Stimulated activated naive CD8-positive, alpha-beta T cell treated with anti-CD3 and anti-CD28 coated beads, Interleukin-15, amount 100 ng/mL, for 72 hours (primary cell): ENCODE measurements around the gene LRP10.

Experiments used
- ATAC-seq: fragments of 150-1000 bp; cut with Tn5 transposase; 2 replicates; pipeline ENCODE4 v1.10.0; 2021; ENCODE audit warnings: mild to moderate bottlenecking, moderate library complexity
- DNase-seq, 2 donors: peaks; one replicate each; pipeline ENCODE4 v3.0.0; 2021 to 2022
- H3K27ac Mint-ChIP-seq, 2 donors: one replicate each; pipeline ENCODE4 v1.8.0; 2022; ENCODE audit warnings: mild to moderate bottlenecking in 2 of 2, mixed read lengths in 2 of 2, moderate library complexity in 2 of 2
- H3K27me3 Mint-ChIP-seq: one replicate; pipeline ENCODE4 v1.8.0; 2022; ENCODE audit warnings: mixed read lengths
- H3K4me1 Mint-ChIP-seq: one replicate; pipeline ENCODE4 v1.8.0; 2022; ENCODE audit warnings: mild to moderate bottlenecking, mixed read lengths
- H3K4me3 Mint-ChIP-seq, 2 donors: one replicate each; pipeline ENCODE4 v1.8.0; 2022; ENCODE audit warnings: mild to moderate bottlenecking in 2 of 2, mixed read lengths in 2 of 2, moderate library complexity in 1 of 2
- H3K9me3 Mint-ChIP-seq, 2 donors: one replicate each; pipeline ENCODE4 v1.8.0; 2022; ENCODE audit warnings: mixed read lengths in 2 of 2

LRP10 gene

DNA sequence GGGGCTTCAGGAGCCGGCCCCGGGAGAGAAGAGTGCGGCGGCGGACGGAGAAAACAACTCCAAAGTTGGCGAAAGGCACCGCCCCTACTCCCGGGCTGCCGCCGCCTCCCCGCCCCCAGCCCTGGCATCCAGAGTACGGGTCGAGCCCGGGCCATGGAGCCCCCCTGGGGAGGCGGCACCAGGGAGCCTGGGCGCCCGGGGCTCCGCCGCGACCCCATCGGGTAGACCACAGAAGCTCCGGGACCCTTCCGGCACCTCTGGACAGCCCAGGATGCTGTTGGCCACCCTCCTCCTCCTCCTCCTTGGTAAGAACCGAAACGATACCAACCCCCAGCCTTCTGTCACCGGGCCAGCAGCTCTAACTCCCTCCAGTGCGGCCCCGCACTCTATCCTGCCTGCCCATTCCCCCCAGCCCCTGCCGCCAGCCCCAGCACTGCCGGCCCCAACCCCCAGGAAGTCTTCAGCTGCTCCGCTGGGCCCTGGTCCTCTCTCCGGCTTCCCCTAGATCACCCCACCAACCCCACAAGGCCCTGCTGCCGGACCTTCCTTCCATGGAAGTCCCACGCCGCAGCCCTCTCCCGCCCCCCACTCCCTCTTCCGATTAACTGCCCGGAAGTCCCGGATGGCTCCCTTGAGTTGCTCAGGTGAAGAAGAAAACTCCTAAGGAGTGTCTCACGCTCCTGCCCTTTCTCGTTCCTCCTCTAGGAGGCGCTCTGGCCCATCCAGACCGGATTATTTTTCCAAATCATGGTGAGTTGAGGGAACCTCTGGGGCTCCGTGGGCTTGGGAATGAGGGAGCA, 693 bp downstream of the LRP10 start:
- DNase-seq (peak; percentile 71 to 72), ATAC-seq (peak; percentile 34)
- peak overlapping the region; percentile 96 to 98 for H3K27ac Mint-ChIP-seq
- H3K4me1 Mint-ChIP-seq = peaks cover 43% of the 10 kb centered on the region
- H3K9me3 Mint-ChIP-seq = no peaks in the 10 kb centered on the region
- peak overlapping the region; percentile 89 to 97 for H3K4me3 Mint-ChIP-seq
- H3K27me3 Mint-ChIP-seq = no peaks in the 10 kb centered on the region

DNA sequence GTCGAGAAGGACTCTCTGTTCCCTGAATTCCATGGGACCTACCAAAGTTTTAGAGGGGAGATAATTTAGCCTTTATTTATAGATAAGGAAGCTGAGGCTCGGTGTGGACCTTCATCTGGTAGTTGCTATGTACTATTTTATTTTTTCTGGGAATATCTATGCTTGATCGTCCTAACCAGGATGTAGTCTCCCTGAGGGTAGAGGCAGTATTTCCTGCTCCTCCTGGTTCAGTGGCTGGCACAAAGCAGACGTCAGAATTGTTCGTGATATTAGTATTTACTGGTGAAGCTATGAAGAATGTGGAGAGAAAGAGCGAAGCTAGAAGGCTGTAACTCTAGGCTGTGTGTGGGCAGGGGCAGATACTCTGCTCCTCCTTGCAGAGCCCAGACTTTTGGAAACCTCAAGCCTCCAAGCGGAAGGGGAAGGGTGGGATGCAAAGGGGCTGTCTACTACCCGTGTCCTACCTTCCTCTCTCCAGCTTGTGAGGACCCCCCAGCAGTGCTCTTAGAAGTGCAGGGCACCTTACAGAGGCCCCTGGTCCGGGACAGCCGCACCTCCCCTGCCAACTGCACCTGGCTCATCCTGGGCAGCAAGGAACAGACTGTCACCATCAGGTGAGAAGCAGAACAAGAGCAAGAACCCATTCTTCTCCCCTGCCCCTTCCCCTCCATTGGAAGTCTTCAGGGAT, 1.4 kb downstream of the LRP10 start:
- no peak for ATAC-seq
- no peaks in the 10 kb centered on the region for H3K9me3 Mint-ChIP-seq
- no peak for DNase-seq
- peak overlapping the region; percentile 79 to 96 for H3K27ac Mint-ChIP-seq
- H3K27me3 Mint-ChIP-seq = no peaks in the 10 kb centered on the region
- peak overlapping the region; percentile 89 to 97 for H3K4me3 Mint-ChIP-seq
- peaks cover 43% of the 10 kb centered on the region for H3K4me1 Mint-ChIP-seq

DNA sequence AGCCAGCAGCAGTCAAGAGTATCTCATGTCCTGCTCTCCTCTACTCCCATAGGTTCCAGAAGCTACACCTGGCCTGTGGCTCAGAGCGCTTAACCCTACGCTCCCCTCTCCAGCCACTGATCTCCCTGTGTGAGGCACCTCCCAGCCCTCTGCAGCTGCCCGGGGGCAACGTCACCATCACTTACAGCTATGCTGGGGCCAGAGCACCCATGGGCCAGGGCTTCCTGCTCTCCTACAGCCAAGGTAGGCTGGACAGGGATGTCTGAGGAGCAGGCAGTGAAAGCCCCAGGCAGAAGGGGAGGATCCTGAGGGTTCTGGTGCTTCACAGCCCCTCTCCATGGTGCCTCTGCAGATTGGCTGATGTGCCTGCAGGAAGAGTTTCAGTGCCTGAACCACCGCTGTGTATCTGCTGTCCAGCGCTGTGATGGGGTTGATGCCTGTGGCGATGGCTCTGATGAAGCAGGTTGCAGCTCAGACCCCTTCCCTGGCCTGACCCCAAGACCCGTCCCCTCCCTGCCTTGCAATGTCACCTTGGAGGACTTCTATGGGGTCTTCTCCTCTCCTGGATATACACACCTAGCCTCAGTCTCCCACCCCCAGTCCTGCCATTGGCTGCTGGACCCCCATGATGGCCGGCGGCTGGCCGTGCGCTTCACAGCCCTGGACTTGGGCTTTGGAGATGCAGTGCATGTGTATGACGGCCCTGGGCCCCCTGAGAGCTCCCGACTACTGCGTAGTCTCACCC, 3.6 kb downstream of the LRP10 start:
- no peaks in the 10 kb centered on the region for H3K27me3 Mint-ChIP-seq
- H3K4me3 Mint-ChIP-seq = no peak overlapping the region
- no peaks in the 10 kb centered on the region for H3K9me3 Mint-ChIP-seq
- ATAC-seq (no peak), DNase-seq (no peak)
- H3K27ac Mint-ChIP-seq = no peak overlapping the region
- peaks cover 36% of the 10 kb centered on the region for H3K4me1 Mint-ChIP-seq

DNA sequence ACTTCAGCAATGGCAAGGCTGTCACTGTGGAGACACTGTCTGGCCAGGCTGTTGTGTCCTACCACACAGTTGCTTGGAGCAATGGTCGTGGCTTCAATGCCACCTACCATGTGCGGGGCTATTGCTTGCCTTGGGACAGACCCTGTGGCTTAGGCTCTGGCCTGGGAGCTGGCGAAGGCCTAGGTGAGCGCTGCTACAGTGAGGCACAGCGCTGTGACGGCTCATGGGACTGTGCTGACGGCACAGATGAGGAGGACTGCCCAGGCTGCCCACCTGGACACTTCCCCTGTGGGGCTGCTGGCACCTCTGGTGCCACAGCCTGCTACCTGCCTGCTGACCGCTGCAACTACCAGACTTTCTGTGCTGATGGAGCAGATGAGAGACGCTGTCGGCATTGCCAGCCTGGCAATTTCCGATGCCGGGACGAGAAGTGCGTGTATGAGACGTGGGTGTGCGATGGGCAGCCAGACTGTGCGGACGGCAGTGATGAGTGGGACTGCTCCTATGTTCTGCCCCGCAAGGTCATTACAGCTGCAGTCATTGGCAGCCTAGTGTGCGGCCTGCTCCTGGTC, 4.3 kb downstream of the LRP10 start:
- Mint-ChIP-seq H3K27ac (no peak overlapping the region), H3K4me3 (no peak overlapping the region), H3K27me3 (no peaks in the 10 kb centered on the region), H3K9me3 (no peaks in the 10 kb centered on the region), H3K4me1 (peaks cover 29% of the 10 kb centered on the region)
- ATAC-seq (no peak), DNase-seq (no peak)

DNA sequence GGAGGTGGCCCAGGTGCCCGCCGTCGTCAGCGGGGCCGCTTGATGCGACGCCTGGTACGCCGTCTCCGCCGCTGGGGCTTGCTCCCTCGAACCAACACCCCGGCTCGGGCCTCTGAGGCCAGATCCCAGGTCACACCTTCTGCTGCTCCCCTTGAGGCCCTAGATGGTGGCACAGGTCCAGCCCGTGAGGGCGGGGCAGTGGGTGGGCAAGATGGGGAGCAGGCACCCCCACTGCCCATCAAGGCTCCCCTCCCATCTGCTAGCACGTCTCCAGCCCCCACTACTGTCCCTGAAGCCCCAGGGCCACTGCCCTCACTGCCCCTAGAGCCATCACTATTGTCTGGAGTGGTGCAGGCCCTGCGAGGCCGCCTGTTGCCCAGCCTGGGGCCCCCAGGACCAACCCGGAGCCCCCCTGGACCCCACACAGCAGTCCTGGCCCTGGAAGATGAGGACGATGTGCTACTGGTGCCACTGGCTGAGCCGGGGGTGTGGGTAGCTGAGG, 5.5 kb downstream of the LRP10 start:
- DNase-seq (no peak), ATAC-seq (no peak)
- H3K4me1 Mint-ChIP-seq = peaks cover 27% of the 10 kb centered on the region
- no peak overlapping the region for H3K27ac Mint-ChIP-seq
- no peaks in the 10 kb centered on the region for H3K9me3 Mint-ChIP-seq
- H3K27me3 Mint-ChIP-seq = no peaks in the 10 kb centered on the region
- no peak overlapping the region for H3K4me3 Mint-ChIP-seq

DNA sequence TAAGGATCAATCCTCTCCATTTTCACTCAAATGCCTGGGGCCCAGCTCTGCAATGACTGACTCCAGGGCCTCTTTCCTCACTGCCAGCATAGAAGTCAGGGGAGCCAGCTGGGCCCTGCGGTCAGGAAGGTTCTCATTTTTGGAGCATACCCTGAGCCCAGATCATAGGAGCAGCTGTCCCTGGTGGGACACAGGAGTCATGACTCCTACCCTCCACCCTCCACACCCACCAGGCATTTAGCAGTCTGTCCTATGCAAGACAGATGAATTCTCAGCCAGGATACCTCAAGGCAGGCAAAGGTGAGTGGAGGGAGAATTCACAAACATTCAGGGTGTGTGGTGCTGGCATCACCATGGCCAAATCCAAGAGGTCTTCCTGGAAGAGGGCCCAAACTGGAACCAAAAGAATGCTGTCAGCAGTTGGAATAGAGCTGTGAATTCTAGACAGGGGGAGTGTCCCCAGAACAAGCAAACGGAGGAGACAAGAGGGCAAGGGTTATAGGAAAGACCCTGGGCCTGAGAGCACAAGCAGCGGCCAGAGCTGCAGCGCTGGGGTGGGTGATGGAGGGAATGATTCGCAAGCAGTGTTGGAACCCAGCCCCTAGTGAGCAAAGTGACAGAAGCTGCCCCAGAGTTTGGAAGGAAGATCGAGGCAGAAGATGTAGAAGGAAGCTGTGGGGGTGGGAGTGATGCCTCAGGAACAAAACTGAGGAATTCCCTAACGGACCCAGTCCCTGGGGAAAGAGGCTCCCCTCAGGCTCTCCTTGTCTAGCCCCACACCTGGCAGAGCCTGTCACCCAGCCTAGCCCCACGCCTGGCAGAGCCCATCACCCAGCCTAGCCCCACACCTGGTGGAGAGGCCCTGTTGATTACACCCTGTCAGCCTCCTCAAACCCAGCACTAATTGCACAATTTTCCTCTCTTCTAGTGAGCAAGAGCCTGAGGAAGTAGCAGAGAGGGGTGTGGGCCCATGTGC, 7.0 kb downstream of the LRP10 start:
- Mint-ChIP-seq H3K9me3 (no peaks in the 10 kb centered on the region), H3K27me3 (no peaks in the 10 kb centered on the region), H3K4me3 (no peak overlapping the region), H3K4me1 (peaks cover 26% of the 10 kb centered on the region), H3K27ac (peak overlapping the region in 1 of 2 donors; percentile 32)
- DNase-seq = no peak
- ATAC-seq = no peak

DNA sequence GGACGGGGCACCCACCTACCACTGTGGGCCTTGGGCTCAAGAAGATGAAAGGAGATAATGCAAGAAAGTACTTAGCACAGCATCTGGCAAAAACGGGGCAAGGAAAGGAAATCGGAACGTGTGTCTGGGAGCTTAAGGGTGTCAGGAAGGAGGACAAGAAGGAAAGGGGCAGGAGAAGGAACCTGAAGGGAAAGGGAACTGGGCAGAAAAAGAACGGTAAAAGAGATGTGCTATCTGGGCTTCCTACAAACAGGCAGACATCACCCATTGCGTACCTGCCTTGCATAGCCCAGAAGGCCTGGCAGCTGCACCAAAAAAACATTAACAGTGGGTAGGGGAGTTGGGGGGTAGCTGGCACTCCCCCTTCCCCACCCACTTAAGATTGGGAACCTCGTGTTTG, 10.5 kb downstream of the LRP10 start:
- no peaks in the 10 kb centered on the region for H3K9me3 Mint-ChIP-seq
- ATAC-seq (no peak), DNase-seq (no peak)
- no peak overlapping the region for H3K27ac Mint-ChIP-seq
- H3K27me3 Mint-ChIP-seq = peaks cover 14% of the 10 kb centered on the region
- H3K4me1 Mint-ChIP-seq = peaks cover 35% of the 10 kb centered on the region
- no peak overlapping the region for H3K4me3 Mint-ChIP-seq

DNA sequence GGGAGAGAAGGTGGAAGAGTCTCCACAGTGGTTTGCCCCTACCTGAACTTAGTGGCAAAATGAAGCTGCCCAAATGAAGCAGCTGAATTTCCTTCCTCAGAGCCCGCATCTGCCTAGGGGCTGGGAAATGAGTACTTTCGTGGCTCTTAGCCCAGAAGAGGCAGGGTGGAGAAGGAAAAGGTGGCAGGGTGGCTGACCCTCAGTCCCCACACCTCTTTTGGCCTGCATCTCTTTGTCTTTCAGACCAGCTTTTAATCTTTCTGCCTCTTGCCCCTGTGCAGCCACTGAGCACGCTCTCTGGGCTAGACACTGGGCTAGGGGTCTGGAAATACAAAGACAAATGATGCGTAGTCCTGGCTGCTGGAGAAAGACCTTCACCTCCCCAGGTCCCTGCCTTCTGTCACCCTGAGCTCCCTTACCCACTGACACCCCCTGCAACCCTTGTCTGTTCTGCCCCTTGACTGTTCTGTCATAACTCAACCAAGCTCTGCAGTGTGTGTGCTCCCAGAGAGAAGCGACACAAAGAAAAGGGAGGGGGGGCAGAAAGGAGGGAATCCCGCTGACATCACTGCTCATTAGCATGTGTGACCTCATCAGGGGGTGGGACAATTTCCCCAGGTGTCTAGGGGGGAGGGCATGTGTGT, 11.1 kb downstream of the LRP10 start:
- no peak overlapping the region for H3K27ac Mint-ChIP-seq
- no peak overlapping the region for H3K4me3 Mint-ChIP-seq
- DNase-seq = no peak

DNA sequence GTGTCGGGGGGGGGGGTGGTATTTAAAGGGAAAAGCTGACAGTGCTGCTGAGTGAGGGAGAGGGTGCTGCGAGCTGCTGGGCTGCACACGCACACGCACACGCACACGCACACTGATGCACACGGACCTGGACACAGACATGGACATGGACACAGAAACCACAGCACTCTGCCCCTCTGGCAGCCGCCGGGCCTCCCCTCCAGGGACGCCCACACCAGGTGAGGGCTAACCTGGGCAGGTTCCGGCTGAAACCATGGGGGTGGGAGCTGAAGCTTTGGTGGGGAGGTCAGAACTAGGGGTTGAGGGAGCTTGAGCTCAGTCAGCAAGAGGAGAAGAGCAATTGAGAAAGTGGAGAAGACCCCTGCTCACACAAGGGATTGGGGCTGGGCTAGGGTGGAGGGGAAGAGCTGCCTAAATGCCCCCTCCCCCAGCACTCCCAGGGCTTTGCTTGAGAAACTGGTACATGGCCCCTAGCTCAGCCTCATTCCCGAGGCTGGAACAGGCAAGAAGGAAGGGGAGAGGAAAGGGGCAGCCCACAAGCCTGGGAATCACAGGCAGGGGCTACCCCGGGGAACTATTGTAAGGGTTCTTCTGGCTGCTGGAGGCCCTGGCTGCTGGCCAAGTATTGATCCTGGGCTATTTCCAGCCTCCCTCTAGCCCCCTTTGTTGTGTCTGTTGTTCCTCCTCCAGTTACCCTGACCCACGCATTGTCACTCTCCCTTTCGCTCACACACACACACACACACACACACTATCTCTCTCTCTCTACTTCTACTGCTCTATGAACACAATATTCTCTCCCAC, 11.8 kb downstream of the LRP10 start, which contains the start of gene REM2:
Gene REM2, plus strand, starts transcription at position 50 of the 804 bp plus-strand sequence. Its CDS starts 66 bp downstream, at position 116.
- Mint-ChIP-seq H3K27ac (peak within 1 kb of the TSS in 1 of 2 donors; percentile 81), H3K4me1 (peaks cover 48% of the 10 kb centered on the region), H3K27me3 (peaks cover 14% of the 10 kb centered on the region), H3K9me3 (no peaks in the 10 kb centered on the region), H3K4me3 (no peak within 1 kb of the TSS)
- ATAC-seq (no peak), DNase-seq (no peak)

More for the DNA sequence above, 11.1 kb downstream of the LRP10 start:
- peaks cover 14% of the 10 kb centered on the region for H3K27me3 Mint-ChIP-seq
- no peak for ATAC-seq
- peaks cover 41% of the 10 kb centered on the region for H3K4me1 Mint-ChIP-seq
- no peaks in the 10 kb centered on the region for H3K9me3 Mint-ChIP-seq

DNA sequence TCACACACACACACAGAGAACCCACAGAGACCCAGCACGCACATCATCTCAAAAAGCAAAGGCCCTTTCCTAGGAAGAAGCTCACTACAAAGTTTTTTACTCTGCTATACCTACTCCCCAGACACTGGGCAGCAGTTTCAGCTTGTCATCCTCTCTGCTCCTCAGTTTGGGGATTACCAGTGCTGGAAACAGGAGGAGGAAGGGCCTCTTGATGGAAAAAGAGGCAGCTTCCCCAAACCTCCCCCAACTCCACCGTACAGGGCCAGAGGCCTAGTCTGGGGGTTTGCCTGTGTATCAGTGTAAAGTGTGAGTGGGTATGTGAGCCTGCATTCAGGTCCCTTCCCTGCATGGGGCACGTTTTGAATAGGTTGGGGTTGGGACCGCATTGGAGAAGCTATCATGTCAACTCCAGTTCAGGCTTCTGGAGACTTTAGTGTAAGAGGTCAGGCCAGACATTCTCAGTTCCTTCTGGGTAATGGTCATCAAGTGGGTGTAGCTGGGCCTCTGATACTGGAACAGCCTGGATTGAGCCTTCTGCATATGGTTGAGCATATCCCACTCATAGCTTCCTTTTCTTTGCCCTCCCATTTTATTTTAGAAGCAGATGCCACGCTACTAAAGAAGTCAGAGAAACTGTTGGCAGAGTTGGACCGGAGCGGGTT, 12.7 kb downstream of the LRP10 start:
- Mint-ChIP-seq H3K27me3 (peaks cover 14% of the 10 kb centered on the region), H3K4me3 (no peak overlapping the region), H3K4me1 (peaks cover 51% of the 10 kb centered on the region), H3K9me3 (no peaks in the 10 kb centered on the region), H3K27ac (no peak overlapping the region)
- DNase-seq (no peak), ATAC-seq (no peak)

DNA sequence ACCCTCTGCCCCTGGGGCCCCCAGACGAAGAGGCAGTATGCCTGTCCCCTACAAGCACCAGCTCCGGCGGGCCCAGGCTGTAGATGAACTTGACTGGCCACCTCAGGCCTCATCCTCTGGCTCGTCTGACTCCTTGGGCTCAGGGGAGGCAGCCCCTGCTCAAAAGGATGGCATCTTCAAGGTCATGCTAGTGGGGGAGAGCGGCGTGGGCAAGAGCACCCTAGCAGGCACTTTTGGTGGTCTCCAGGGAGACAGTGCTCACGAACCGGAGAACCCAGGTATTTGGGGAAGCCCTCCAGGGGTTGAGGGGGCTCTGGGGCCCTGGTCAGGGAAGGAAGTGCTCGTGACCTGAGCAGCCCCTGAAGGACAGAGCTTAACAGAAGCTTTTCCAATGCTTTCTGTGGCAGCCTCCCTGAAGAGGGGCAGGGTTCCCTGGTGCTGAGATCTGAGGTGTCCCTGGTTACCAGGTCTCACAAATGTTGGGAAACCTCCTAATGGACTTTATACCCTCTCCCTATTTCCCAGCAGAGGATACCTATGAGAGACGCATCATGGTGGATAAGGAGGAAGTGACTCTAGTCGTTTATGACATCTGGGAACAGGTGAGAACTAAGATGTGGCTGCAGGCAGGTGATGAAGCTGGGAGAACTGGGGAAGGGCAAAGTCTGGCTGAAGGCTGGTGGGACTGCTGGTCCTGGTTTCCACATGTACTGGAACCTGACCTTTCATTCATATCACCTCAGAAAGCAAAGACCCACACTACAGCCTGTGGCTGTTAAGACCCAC, 13.4 kb downstream of the LRP10 start:
- Mint-ChIP-seq H3K27me3 (peaks cover 14% of the 10 kb centered on the region), H3K9me3 (no peaks in the 10 kb centered on the region), H3K4me3 (no peak overlapping the region), H3K27ac (no peak overlapping the region), H3K4me1 (peaks cover 55% of the 10 kb centered on the region)
- ATAC-seq (no peak), DNase-seq (no peak)

DNA sequence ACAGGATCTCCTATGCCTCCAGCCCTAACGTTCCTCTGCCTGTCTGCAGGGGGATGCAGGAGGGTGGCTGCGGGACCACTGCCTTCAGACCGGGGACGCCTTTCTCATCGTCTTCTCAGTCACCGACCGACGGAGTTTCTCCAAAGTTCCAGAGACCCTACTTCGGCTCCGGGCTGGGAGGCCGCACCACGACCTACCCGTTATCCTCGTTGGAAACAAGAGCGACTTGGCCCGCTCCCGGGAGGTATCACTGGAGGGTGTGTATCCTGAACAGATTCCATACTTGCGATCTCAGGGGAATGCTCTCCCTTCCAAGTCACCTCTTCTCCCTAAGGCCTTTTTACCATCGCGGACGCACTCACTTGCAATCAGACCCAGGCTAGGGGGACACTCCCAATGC, 14.4 kb downstream of the LRP10 start:
- Mint-ChIP-seq H3K27me3 (peaks cover 14% of the 10 kb centered on the region), H3K9me3 (no peaks in the 10 kb centered on the region), H3K4me1 (peaks cover 62% of the 10 kb centered on the region), H3K4me3 (peak overlapping the region; percentile 42 to 78), H3K27ac (no peak overlapping the region)
- no peak for DNase-seq
- no peak for ATAC-seq
